NB4 (cell line): ENCODE results near the gene HERC3.

ENCODE experiments used
- CTCF ChIP-seq: IDR thresholded peaks from one replicate; pipeline ENCODE4 v1.5.1; 2012; ENCODE audit warnings: low read depth, low read length
- POLR2A ChIP-seq: IDR thresholded peaks from 2 replicates; pipeline ENCODE4 v1.6.1; 2011; ENCODE audit warnings: mild to moderate bottlenecking; ENCODE audit not compliant: insufficient read length; ENCODE audit errors: extremely low read depth

- TF ChIP-seq POLR2A, result no peak
- TF ChIP-seq CTCF, result no peak
Measured at GRCh38 chr4:88649716-88650115, 57.4 kb downstream of the HERC3 start.
